ENCODE results near the gene WNT7B.

The WNT7B gene

DNA sequence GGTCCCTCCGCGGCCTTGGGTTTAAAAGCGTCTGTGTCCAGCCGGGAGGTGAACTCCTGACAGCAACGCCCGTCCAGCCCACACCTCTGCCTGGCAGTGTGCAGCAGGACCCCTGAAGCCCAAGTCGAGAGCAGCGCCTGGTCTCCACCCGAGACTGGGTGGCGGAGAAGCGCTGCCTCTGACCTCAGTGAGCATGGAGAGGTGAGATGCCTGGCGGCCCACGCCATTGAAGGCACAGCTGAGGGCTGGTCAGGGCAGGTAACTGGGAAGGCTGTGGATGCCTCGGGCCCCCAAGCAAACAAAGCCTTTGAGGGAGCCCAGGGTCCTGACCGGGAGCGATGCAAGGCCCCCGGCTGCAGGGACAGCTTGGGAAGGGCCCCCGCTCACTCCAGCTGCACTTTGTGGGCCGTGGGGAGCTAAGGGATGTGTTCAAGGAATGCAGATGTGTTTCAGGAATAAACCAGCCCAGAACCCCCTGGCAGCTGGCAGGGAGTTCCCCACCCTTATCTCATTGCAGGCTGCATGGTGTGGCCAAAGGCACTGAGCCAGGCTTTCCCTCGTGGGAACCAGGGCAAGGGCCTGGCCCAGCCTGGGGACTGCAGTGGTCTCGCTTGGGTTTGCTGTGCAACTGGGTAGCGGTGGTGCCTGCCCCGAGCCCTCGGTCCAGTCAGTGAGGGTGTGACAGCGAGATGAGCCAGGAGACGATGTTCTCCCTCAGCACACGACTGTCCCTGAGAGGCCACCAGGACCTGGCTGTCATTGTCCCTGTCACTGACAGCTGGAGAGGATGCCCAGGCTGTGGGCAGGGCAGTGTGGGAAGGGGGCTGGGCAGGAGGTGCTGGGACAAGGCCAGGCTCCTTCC lies 92.5 kb downstream of the WNT7B start:
- no peak for DNase-seq

- no peak for DNase-seq
These were observed 93.2 kb downstream of the WNT7B start for GRCh38 chr22:45883811-45884170.

- DNase-seq = no peak
These were observed 93.8 kb downstream of the WNT7B start for GRCh38 chr22:45882881-45883810.

GRCh38 chr22:45881524-45881875 lies 95.5 kb downstream of the WNT7B start:
- no peak for DNase-seq

- DNase-seq = no peak
These were observed 96.0 kb downstream of the WNT7B start for GRCh38 chr22:45880716-45881523.

GRCh38 chr22:45880091-45880715 lies 96.8 kb downstream of the WNT7B start:
- no peak for DNase-seq

DNA sequence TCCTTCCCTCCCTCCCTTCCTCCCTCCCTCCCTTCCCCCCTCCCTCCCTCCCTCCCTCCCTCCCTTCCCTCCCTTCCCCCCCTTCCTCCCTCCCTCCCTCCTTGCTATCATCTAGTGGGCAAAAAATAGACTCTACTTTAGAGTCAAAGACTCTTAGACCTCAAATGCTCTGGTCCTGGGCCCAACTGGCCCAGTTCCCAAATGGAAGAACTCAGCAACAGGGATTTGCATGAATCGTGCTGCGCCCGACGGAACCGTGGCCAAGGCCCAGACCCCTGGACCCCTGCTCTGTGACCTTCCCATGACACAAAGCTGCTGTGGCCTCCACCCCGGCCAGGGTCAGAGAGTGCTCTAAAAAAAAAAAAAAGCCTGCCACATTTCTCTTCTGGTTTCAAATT lies 97.4 kb downstream of the WNT7B start:
- no peak for DNase-seq

DNA sequence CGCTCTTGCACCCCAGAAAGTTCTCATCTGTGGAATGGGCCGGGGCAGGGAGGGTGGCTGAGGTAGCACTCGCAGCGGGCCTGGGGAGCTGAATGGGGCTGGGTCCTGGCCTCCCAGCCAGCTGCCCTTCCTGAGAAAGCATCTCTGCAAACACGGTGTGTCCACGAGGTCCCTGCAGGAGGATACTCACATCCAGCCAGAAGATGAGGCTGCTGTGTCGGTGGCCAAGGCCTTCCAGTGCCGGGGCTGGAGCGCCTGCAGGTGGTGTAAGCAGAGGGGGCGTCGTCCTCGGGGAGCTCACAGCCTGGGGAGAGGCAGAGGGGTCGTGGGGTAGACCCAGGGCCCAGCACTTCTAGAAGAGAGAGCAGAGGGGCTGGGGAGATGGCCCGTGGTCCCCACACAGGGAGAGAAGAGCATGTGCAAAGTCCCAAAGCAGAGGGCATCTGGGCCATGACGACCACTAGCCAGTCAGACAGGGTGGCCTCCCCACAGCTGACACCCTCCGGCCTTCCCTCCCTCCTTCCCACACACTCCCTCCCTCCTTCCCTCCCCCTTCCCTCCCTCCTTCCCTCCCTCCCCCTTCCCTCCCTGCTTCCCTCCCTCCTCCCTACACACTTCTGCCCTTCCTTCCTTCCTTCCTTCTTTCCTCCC lies 97.9 kb downstream of the WNT7B start:
- no peak for DNase-seq

- no peak for DNase-seq
These were observed 98.7 kb downstream of the WNT7B start for GRCh38 chr22:45878051-45878781.

DNA sequence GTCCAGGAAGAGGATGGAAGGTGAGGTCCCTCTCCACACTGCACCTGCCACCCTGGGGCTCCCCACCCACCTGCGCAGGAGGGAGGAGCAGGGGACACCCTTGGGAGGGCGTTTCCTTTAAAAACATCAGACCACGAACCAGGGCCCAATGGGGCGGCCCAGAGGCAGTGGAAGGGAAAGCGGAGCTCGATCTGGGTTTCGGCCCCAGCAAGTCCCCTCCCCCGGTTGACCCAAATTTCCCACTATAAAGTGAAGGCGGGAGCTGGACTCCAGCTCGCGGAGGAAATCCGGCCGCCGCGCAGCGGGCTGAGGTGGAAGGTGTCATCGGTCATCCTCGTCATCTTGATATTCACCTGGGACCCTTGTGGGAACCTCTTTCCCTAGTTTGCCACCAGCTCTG lies 99.3 kb downstream of the WNT7B start:
- no peak for DNase-seq

GRCh38 chr22:45877036-45877380 lies 100.0 kb downstream of the WNT7B start:
- no peak for DNase-seq

GRCh38 chr22:45876136-45877035 lies 100.6 kb downstream of the WNT7B start:
- DNase-seq = no peak

DNA sequence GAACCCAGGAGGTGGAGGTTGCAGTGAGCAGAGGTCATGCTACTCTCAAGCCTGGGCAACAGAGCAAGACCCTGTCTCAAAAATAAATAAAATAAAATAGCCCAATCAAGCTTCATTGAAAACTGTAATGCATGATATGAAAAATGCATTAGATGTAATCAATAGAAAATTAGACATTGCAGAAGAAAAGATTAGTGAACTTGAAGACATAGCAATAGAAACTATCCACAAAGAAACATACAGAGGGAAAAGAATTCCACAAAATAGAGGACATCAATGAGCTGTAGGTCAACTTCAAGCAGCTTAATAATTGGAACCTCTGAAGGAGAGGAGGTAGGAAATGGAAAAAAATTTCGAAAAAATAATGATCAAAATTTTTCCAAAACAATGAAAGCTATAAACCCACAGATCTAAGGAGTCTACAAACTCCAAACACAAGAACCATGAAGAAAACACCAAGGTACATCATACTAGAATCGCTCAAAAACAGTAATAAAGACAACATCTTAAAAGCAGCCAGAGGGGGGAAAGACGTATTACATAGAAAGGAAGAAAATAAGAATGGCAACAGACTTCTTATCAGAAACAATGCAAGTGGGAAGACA lies 104.2 kb downstream of the WNT7B start:
- no peak for DNase-seq

DNA sequence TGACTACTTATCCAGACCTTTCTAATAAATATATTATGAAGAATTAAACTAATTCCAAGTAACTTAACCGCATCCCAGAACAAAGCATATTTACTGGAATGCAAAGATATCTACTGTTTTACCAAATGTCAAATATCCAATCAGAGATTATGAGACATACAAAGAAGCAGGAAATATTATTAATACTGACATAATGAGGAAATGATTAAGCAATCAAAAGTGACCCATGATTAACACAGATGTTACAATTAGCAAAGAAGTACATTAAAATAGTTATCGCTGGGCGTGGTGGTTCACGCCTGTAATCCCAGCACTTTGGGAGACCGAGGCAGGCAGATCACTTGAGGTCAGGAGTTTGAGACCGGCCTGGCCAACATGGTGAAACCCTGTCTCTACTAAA lies 105.2 kb downstream of the WNT7B start:
- no peak for DNase-seq

Data from activated CD4-positive, alpha-beta T cell treated with anti-CD3 and anti-CD28 coated beads, Interleukin-2, Interleukin-6, amounts not matched to agents 100 ng/mL and 50 ng/mL, durations not matched to agents 16 hours and 8 hours (primary cell).